Measurements from ENCODE around the gene UBLCP1. TPM values are rescaled to one million over a fixed set of nuclear protein-coding genes. Genes with fewer than 3 reads are reported as not detected.
"Not testable (repeated sequence)": the region's sequence is repeated elsewhere in the genome, so short reads cannot be mapped to it uniquely, and the experiment has no call there.

The UBLCP1 gene
- total and polyA plus RNA-seq, 2 of the 8 experiments (the other 6 are each of a cell fraction or from before 2014, with no cell fraction given) = 13.0 to 40.9 TPM

DNA sequence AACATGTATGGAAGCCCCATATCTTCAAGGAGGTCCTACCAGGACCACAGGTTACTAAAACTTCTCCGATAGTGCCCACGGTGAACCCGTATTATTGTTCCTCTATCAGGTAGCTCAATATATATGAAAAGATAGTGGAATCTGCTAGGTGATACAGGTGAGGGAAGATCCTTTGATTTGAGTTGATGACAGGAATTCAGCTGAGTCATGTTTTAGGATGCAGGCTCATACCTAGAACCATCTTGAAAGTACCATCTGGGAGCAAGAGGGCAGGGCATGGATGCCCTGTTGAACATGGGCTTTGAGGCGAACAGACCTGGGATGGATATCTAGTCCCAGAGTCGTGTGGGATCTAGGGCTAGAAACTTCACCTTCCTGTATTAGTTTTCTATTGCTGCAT, 31.8 kb downstream of the UBLCP1 start:
- H3K27me3 ChIP-seq (replicated peaks in 1 of 4; ENCODE audit: control insufficient read depth in 3 of 4, extremely low read depth in 1 of 4, insufficient read depth in 3 of 4, low read length in 3 of 4) = no peaks in the 10 kb centered on the region
- no peak overlapping the region for H3K23ac ChIP-seq (ENCODE audit: insufficient read length)
- no peak overlapping the region for H2AFZ ChIP-seq (ENCODE audit: low read length)
- no peak overlapping the region for H3K14ac ChIP-seq (ENCODE audit: insufficient read length)
- ChIA-PET CTCF (ENCODE audit: partially characterized antibody) (interaction anchor here (1.0 to 2.1 kb wide), 2 partner anchors 8 to 15 kb away, joined by 4 to 5 read pairs; no protein-coding TSS in a partner anchor), POLR2A (ENCODE audit: partially characterized antibody) (no interaction called here)
- H3K9me3 ChIP-seq (ENCODE audit: insufficient read depth in 2 of 2, low read depth in 1 of 2, low read length in 1 of 2) = peaks cover 0 to 7% of the 10 kb centered on the region in 2 experiments; a peak in 2 of 4 replicates
- H2BK12ac ChIP-seq (ENCODE audit: low read depth, low read length) = no peak overlapping the region
- H2AK5ac ChIP-seq (ENCODE audit: low read depth, low read length) = no peak overlapping the region
- WGBS, 2 experiments (ENCODE audit: extremely low coverage in 1 of 2, insufficient coverage in 1 of 2, insufficient read length in 1 of 2, insufficient replicate concordance in 2 of 2, low coverage in 1 of 2, low lambda C conversion rate in 2 of 2, missing lambda C conversion rate in 1 of 2) = 93% methylated on average over 5 of the region's 5 CpGs; no CpG with 5 or more reads in 1 of the 2 experiments
- no peak overlapping the region for H2BK20ac ChIP-seq (ENCODE audit: low read length)
- no peaks in the 10 kb centered on the region for H3K23me2 ChIP-seq (ENCODE audit: low read depth, low read length)
- no peak overlapping the region for H3K4me3 ChIP-seq (ENCODE audit: extremely low read depth in 1 of 4, insufficient read depth in 2 of 4, low read depth in 3 of 4, low read length in 4 of 4)
- no peak for DNase-seq (ENCODE audit: low read depth in 1 of 2, low spot score in 2 of 2)
- FAIRE-seq = no peak
- no peak overlapping the region for H3K4ac ChIP-seq (replicated peaks; ENCODE audit: insufficient read length, low read depth, low read length)
- no peaks in the 10 kb centered on the region for H3K36me3 ChIP-seq (ENCODE audit: control insufficient read depth in 2 of 4, insufficient read depth in 4 of 4, low read length in 3 of 4)
- no peak overlapping the region for H4K5ac ChIP-seq (ENCODE audit: insufficient read length, low read depth, low read length)
- H2BK120ac ChIP-seq (replicated peaks; ENCODE audit: low read depth, low read length) = no peak overlapping the region
- no peak overlapping the region for H3K18ac ChIP-seq (ENCODE audit: extremely low read depth, low read length)
- no peak overlapping the region for H3K27ac ChIP-seq (ENCODE audit: low read depth, low read length)
- no peaks in the 10 kb centered on the region for H4K20me1 ChIP-seq (replicated peaks in 1 of 2; ENCODE audit: control insufficient read depth in 1 of 2, insufficient read depth in 2 of 2, low read length in 2 of 2)
- no peaks in the 10 kb centered on the region for H3K4me1 ChIP-seq (replicated peaks in 1 of 4; ENCODE audit: control insufficient read depth in 3 of 4, insufficient read depth in 4 of 4, low read length in 3 of 4)
- no peak overlapping the region for H4K8ac ChIP-seq (ENCODE audit: extremely low read depth, insufficient read depth, low read length)
- H3K56ac ChIP-seq (replicated peaks; ENCODE audit: insufficient read length, low read depth, low read length) = no peak overlapping the region
- H2BK5ac ChIP-seq (ENCODE audit: low read depth, low read length) = no peak overlapping the region
- H3K9ac ChIP-seq (replicated peaks in 1 of 4; ENCODE audit: extremely low read depth in 1 of 4, low read depth in 3 of 4, low read length in 3 of 4) = no peak overlapping the region
- H3K79me2 ChIP-seq (ENCODE audit: control insufficient read depth in 1 of 2, insufficient read depth in 2 of 2, low read length in 2 of 2) = no peaks in the 10 kb centered on the region
- H2BK15ac ChIP-seq (ENCODE audit: low read length) = no peak overlapping the region
- no peaks in the 10 kb centered on the region for H3K79me1 ChIP-seq (ENCODE audit: low read depth, low read length)
- no peak overlapping the region for H4K91ac ChIP-seq (replicated peaks; ENCODE audit: insufficient read length, low read length)
- no peak overlapping the region for H3K4me2 ChIP-seq (ENCODE audit: insufficient read depth in 1 of 2, low read depth in 2 of 2, low read length in 2 of 2)
- TF ChIP-seq BACH1 (IDR thresholded peaks at IDR 0.05; ENCODE audit: low read length) (peak; percentile 31; the same call in 1 of the 2 replicates), POLR2A (IDR thresholded peaks at IDR 0.05; ENCODE audit: control extremely low read depth in 1 of 2, low read depth in 2 of 2, low read length in 2 of 2) (no peak)

DNA sequence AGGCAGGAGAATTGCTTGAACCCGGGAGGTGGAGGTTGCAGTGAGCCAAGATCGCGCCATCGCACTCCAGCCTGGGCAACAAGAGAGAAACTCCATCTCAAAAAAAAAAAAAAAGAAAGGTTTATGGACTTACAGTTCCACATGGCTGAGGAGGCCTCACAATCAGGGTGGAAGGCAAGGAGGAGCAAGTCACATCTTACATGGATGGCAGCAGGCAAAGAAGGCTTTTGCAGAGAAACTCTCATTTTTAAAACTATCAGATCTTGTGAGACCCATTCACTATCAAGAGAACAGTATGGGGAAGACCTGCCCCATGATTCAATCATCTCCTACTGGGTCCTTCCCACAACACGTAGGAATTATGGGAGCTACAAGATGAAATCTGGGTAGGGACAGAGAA, 34.2 kb downstream of the UBLCP1 start:
- H3K18ac ChIP-seq (ENCODE audit: extremely low read depth, low read length); H3K4me2 ChIP-seq (ENCODE audit: insufficient read depth in 1 of 2, low read depth in 2 of 2, low read length in 2 of 2); H3K14ac ChIP-seq (ENCODE audit: insufficient read length); H4K20me1 ChIP-seq (replicated peaks in 1 of 2; ENCODE audit: control insufficient read depth in 1 of 2, insufficient read depth in 2 of 2, low read length in 2 of 2); H3K4ac ChIP-seq (replicated peaks; ENCODE audit: insufficient read length, low read depth, low read length); FAIRE-seq; CTCF ChIA-PET (ENCODE audit: partially characterized antibody); H3K4me1 ChIP-seq (replicated peaks in 1 of 4; ENCODE audit: control insufficient read depth in 3 of 4, insufficient read depth in 4 of 4, low read length in 3 of 4); H3K36me3 ChIP-seq (ENCODE audit: control insufficient read depth in 2 of 4, insufficient read depth in 4 of 4, low read length in 3 of 4); H3K9ac ChIP-seq (replicated peaks in 1 of 4; ENCODE audit: extremely low read depth in 1 of 4, low read depth in 3 of 4, low read length in 3 of 4); H4K5ac ChIP-seq (ENCODE audit: insufficient read length, low read depth, low read length); H3K9me3 ChIP-seq (ENCODE audit: insufficient read depth in 2 of 2, low read depth in 1 of 2, low read length in 1 of 2); H4K91ac ChIP-seq (replicated peaks; ENCODE audit: insufficient read length, low read length); H2AK5ac ChIP-seq (ENCODE audit: low read depth, low read length); H4K8ac ChIP-seq (ENCODE audit: extremely low read depth, insufficient read depth, low read length); H3K79me1 ChIP-seq (ENCODE audit: low read depth, low read length); H2BK12ac ChIP-seq (ENCODE audit: low read depth, low read length); H3K27ac ChIP-seq (ENCODE audit: low read depth, low read length); H3K56ac ChIP-seq (replicated peaks; ENCODE audit: insufficient read length, low read depth, low read length); H2BK120ac ChIP-seq (replicated peaks; ENCODE audit: low read depth, low read length); DNase-seq (ENCODE audit: low read depth in 1 of 2, low spot score in 2 of 2); POLR2A ChIA-PET (ENCODE audit: partially characterized antibody); H3K4me3 ChIP-seq (ENCODE audit: extremely low read depth in 1 of 4, insufficient read depth in 2 of 4, low read depth in 3 of 4, low read length in 4 of 4); H2BK5ac ChIP-seq (ENCODE audit: low read depth, low read length); H3K79me2 ChIP-seq (ENCODE audit: control insufficient read depth in 1 of 2, insufficient read depth in 2 of 2, low read length in 2 of 2); H2BK15ac ChIP-seq (ENCODE audit: low read length); H2BK20ac ChIP-seq (ENCODE audit: low read length); H3K23ac ChIP-seq (ENCODE audit: insufficient read length); H3K27me3 ChIP-seq (replicated peaks in 1 of 4; ENCODE audit: control insufficient read depth in 3 of 4, extremely low read depth in 1 of 4, insufficient read depth in 3 of 4, low read length in 3 of 4); H2AFZ ChIP-seq (ENCODE audit: low read length); H3K23me2 ChIP-seq (ENCODE audit: low read depth, low read length): not testable (repeated sequence)
- 95% methylated on average over 1 of the region's 5 CpGs; no CpG with 5 or more reads in 1 of the 2 experiments for WGBS, 2 experiments (ENCODE audit: extremely low coverage in 1 of 2, insufficient coverage in 1 of 2, insufficient read length in 1 of 2, insufficient replicate concordance in 2 of 2, low coverage in 1 of 2, low lambda C conversion rate in 2 of 2, missing lambda C conversion rate in 1 of 2)

Data from H1 (cell line).